GM19397 (cell line): ENCODE measurements around the gene EIF3D.

ENCODE experiments used
- ATAC-seq: cut with Tn5 transposase; IDR thresholded peaks from one replicate; pipeline ENCODE4 v1.9.1; 2021; ENCODE audit warnings: mild to moderate bottlenecking, moderate library complexity; ENCODE audit not compliant: unreplicated experiment

Gene EIF3D

GRCh38 chr22:36467946-36468345 is 61.0 kb downstream of the EIF3D start:
- ATAC-seq = no peak

DNA sequence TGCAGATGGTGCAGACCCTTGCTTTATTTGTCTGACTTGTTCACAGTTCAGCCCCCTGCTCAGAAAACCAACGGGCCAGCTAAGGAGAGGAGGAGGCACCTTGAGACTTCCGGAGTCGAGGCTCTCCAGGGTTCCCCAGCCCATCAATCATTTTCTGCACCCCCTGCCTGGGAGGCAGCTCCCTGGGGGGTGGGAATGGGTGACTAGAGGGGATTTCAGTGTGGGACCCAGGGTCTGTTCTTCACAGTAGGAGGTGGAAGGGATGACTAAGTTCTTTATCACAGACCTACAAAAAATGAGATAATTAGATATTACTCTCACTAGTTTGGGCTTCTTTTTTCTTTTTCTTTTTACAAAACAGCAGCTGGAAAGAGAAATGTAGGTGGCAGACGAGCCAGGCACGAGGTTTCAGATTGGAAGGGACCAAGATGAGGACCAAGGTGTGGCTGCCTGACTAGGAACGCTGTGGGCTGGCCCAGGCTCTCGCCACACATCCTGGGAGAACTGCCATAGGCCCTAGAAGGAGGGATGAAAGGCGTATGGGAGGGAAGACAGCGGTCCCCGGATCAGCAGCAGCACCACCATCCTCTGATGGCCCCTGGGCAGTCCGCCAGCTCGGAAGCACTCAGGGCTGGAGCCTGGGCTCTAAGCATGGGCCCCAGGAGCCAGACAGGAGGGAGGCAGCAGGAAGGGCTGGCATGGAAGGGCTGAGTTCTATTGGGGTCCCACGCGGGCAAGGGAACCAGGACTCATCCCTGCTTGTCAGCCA is 61.7 kb downstream of the EIF3D start:
- ATAC-seq = no peak

DNA sequence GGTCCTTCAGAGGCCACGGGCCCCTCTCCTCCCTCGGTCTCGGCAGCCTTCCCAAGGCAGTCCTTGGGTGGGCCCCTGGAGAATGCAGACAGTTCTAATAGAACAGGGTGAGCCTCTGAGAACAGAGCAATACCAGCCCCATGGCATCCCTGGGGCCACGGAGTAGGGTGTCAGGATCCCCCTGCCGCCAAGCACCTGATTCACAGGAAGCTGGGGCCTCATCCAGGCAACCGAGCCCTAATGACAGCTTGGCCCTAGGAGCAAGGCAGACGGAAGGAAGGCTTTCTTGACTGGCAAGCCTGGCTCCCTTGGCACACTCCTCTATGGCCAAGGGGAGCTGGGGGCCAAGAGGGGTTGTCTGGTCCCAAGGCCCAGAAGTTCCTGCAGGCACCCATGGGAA is 62.7 kb downstream of the EIF3D start:
- ATAC-seq = no peak

DNA sequence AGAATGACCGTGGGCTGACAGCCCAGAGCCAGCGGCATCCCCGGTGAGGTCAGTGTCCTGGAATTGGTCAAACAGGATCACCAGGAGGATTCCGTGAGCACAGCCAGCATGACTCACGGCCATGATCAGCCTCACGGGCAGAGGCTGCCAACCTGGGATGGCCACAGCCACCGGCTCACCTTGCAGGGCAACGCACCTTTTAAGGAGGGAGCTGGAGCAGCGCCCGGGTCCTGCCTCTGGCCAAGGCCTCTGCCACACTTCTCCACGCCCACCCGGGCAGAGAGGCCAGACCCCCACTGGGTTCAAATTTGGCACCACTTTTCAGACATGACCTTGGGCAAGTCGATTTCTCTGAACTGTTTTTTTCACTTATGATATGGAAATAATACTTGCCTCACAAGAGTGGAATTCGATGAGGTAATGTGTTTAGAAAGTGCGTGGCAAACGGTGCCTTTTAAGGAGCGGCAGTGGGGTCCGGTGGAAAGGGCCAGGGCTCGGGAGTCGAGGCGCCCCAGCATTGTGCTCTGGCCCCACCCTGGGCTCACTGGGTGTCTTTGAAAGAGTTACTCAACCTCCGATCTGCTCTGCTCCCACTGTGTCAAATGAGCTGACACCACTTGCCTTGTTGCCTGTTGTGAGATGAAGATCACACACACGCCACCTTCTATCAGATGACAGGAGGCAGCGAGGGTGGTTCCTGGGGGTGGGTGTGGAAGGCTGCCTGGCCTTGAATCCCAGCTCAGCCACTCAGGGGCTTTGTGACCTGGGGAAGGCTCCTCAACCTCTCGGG is 63.5 kb downstream of the EIF3D start:
- ATAC-seq = no peak

- no peak for ATAC-seq
Measured at GRCh38 chr22:36464715-36465231, 64.2 kb downstream of the EIF3D start.

- no peak for ATAC-seq
Measured at GRCh38 chr22:36463783-36464184, 65.2 kb downstream of the EIF3D start.

DNA sequence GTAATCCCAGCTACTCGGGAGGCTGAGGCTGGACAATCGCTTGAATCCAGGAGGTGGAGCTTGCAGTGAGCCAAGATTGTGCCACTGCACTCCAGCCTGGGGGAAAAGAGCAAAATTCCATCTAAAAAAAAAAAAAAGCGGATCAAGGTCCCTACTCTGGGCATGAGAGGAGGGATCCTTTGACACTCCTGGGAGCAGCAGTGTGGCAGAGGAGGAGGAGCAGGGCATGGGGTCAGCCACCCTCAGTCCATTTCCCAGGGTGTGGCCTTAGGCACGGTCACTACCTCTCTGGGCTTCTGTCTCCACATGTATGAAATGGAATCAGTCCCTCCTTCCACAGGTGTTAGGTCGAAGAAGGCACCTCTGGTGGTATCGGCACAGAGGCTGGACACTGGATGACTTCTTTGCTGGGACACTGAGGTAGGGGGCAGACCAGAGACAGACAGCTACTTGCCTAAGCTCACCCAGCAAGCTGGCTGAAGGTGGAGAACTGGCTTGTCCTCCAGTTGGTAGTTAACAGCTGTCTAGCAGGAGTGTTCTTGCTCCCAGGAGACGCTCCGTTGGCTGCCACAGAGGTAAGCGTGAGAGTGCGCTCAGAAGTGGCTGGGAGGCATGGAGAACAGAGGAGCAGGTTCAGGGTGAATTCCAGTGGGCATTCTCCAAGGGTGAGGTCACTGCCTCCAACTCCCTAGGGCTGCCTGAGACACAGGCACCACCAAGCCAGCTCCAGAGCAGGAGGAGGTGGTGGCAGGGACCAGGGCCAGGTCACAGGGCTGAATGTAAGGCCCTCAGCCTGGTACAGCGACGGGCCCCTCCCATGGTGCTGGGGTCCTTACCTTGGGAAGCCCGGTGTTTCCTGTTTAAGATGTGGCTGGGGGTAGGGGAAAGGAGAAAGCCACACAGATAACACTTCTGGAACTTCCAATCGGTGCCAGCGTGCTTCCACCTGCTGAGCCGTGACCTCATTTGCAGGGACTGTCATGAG is 67.0 kb downstream of the EIF3D start:
- ATAC-seq = no peak
